ENCODE measurements around the gene LMNA.

DNA sequence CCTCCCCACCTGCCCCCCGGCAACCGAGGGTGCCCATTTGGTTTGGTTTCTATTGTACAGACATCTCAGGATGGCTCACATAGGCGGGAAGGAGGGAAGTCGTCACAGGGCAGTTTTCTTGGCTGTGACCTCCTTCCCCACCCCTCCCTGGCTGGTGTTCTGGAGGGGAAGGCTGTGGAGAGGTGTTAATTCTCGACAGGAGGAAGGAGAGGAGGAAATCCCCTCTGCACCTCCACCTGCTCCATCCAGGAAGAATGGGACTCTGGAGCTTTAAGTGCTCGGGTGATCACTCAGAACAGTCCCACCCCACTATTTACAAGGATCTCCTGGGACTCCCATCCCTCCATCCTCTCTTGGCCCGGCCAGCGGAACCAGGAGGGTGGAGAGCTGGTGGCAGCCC is 39.9 kb upstream of the LMNA start:
- TF ChIP-seq YY1 (IDR thresholded peaks at IDR 0.05; ENCODE audit: insufficient read depth, insufficient read length) (no peak), ZNF274 (IDR thresholded peaks at IDR 0.05; ENCODE audit: low read depth, low read length) (no peak), SUZ12 (IDR thresholded peaks at IDR 0.05; ENCODE audit: extremely low read depth, insufficient read depth, insufficient read length) (no peak)
